GM18507 (cell line): ENCODE measurements around the gene ZFP90.

ENCODE experiments used
- DNase-seq: peaks from one replicate; pipeline ENCODE4 v3.0.0; 2011; ENCODE audit warnings: low read depth; ENCODE audit not compliant: insufficient read length; ENCODE audit errors: extremely low spot score
- FAIRE-seq: peaks from 2 replicates; lab custom pipeline; 2011; peaks lifted over from hg19 to GRCh38; lab: Jason Lieb, UNC

The ZFP90 gene

GRCh38 chr16:68564382-68564985 is 25.4 kb downstream of the ZFP90 start:
- DNase-seq: no peak
- FAIRE-seq: no peak

GRCh38 chr16:68574479-68574878 is 35.4 kb downstream of the ZFP90 start:
- FAIRE-seq (no peak), DNase-seq (no peak)

GRCh38 chr16:68575082-68575481 is 36.0 kb downstream of the ZFP90 start:
- FAIRE-seq (no peak), DNase-seq (no peak)

- DNase-seq (no peak), FAIRE-seq (no peak)
These were observed 38.3 kb downstream of the ZFP90 start for GRCh38 chr16:68577352-68577853.

GRCh38 chr16:68590201-68590994 is 51.3 kb downstream of the ZFP90 start:
- FAIRE-seq (no peak), DNase-seq (peak; percentile 35)

GRCh38 chr16:68592466-68593337 is 53.6 kb downstream of the ZFP90 start:
- FAIRE-seq (no peak), DNase-seq (no peak)

- FAIRE-seq: no peak
These were observed 57.2 kb downstream of the ZFP90 start for GRCh38 chr16:68596266-68596665.

GRCh38 chr16:68599586-68599985 is 60.5 kb downstream of the ZFP90 start:
- FAIRE-seq: no peak
- DNase-seq: no peak

More at GRCh38 chr16:68596266-68596665, 57.2 kb downstream of the ZFP90 start:
- no peak for DNase-seq

GRCh38 chr16:68605746-68606145 is 66.7 kb downstream of the ZFP90 start:
- no peak for DNase-seq
- no peak for FAIRE-seq

- FAIRE-seq (no peak), DNase-seq (no peak)
These were observed 68.4 kb downstream of the ZFP90 start for GRCh38 chr16:68607443-68607842.

GRCh38 chr16:68608330-68608729 is 69.2 kb downstream of the ZFP90 start:
- FAIRE-seq: no peak

GRCh38 chr16:68612996-68613395 is 73.9 kb downstream of the ZFP90 start:
- DNase-seq (no peak), FAIRE-seq (no peak)

More at GRCh38 chr16:68608330-68608729, 69.2 kb downstream of the ZFP90 start:
- no peak for DNase-seq

GRCh38 chr16:68617734-68618133 is 78.6 kb downstream of the ZFP90 start:
- FAIRE-seq: no peak

More at GRCh38 chr16:68617734-68618133, 78.6 kb downstream of the ZFP90 start:
- no peak for DNase-seq
